Urothelium cell line (cell line): Measurements from ENCODE around the gene OR4D2.
"Not testable (repeated sequence)": the region's sequence is repeated elsewhere in the genome, so short reads cannot be mapped to it uniquely, and the experiment has no call there.

Experiments
- DNase-seq: peaks from one replicate; pipeline ENCODE4 v3.0.0; 2011; ENCODE audit warnings: low spot score, mixed read lengths
- FAIRE-seq: peaks from 2 replicates; lab custom pipeline; 2011; peaks lifted over from hg19 to GRCh38; lab: Jason Lieb, UNC

The OR4D2 gene

GRCh38 chr17:58166682-58167081 is at the start of gene OR4D2:
OR4D2 (plus strand) TSS chr17:58166982; CDS start chr17:58169656, 2,674 bp downstream.
- DNase-seq = no peak
- FAIRE-seq = peak; percentile 62

- FAIRE-seq (peak; percentile 100), DNase-seq (no peak)
Observed at GRCh38 chr17:58117382-58117781, 49.4 kb upstream of the OR4D2 start.

DNA sequence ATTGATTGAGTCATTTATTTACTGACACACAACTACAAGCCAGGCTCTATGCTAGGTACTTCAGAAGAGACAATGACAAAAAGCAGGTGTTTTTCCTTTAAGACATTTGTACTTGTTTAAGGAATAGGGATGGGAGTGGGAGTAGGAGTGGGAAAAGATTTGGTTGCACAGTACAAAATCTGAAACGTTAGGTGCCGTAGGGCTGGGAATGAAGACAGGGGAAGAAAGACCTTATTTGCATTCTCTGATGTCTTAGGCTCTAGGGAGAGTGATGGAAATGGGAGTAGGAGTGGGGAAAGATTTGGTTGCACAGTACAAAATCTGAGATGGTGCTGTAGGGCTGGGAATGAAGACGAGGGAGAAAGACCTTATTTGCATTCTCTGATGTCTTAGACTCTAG is 47.3 kb upstream of the OR4D2 start:
- DNase-seq (no peak), FAIRE-seq (no peak)

DNA sequence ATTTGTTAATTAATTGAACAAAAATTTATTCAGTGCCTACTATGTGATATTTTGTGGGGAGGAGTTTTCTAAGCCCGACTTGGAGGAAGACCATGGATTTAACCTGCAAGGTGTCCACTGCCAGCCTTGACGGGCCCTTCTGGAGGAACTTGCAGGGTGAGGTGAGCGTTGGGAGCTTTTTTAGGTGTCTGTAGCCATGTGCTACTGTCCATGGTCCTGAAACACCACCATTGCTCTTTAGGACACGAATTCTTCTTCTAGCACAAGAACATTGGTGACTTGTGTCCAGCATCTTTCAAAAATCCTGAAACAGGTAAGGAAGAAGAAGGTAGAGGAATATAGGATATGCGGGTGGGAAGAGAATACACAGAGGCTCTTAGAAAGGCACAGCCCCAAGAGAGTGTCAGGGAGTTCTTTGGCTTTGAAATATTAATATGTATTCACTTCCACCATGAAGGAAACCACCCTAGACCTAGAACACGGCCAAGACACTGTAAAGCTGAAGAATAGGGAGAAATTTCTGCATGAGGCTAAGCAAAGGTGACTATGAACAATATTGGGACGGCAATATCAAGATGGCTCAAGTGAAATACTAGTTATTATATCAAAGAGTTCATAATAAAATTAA is 46.5 kb upstream of the OR4D2 start:
- peak; percentile 80 for DNase-seq
- FAIRE-seq = peak; percentile 94

- peak; percentile 75 for DNase-seq
- peak; percentile 46 for FAIRE-seq
Observed at GRCh38 chr17:58121925-58122324, 44.9 kb upstream of the OR4D2 start.

- FAIRE-seq = no peak
Observed at GRCh38 chr17:58127846-58128245, 38.9 kb upstream of the OR4D2 start.

GRCh38 chr17:58132697-58133096 is 34.1 kb upstream of the OR4D2 start:
- FAIRE-seq, DNase-seq: not testable (repeated sequence)

More at GRCh38 chr17:58127846-58128245, 38.9 kb upstream of the OR4D2 start:
- DNase-seq = no peak

GRCh38 chr17:58136669-58137279 is 30.0 kb upstream of the OR4D2 start:
- DNase-seq (peak; percentile 58), FAIRE-seq (peak; percentile 23)

- DNase-seq (no peak), FAIRE-seq (no peak)
Observed at GRCh38 chr17:58141505-58141904, 25.3 kb upstream of the OR4D2 start.

GRCh38 chr17:58143335-58143734 is 23.4 kb upstream of the OR4D2 start:
- DNase-seq, FAIRE-seq: not testable (repeated sequence)

DNA sequence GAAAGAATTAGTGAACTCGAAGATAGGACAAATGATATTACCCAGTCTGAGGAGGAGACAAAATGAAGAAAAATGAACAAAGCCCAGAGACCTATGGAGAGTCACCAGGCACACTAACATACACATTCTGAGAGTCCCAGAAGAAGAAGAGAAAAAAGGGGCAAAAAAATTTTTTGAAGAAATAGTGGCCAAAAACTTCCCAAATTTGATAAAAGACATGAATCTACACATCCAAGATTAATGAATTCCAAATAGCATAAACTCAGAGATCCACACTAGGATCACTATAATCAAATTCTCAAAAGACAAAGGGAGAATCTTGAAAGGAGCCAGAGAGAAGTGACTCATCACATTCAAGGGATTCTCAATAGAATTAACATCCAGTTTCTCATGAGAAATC is 22.0 kb upstream of the OR4D2 start:
- no peak for DNase-seq
- no peak for FAIRE-seq

DNA sequence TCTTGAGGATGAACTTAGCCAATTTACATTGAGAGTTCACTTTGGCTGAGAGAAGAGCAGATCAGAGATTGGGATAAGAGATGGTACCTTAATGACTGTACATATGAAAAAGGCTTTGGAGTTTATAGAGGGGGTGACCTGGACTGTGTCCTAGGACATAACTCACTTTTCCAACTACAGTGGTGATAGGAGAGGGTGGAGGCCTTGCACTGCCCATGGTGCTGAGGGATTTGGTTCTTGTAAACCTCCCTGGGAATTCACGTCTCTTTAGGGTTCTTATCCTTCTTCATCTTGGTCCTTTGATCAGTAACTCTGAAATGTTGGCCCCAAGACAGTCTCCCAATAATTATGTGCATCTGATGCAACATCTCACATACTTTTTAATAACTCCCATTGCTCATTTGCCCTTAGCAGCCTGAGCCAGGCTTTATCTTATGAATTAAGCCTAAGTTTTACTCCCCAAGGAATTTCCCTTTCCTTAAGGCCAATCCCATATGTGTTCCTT is 18.8 kb upstream of the OR4D2 start, which contains the start of gene OR4D1:
Gene OR4D1 (plus strand): TSS at position 455 of the 505 bp plus-strand sequence. CDS start 6,770 bp downstream, outside the sequence.
- FAIRE-seq = no peak
- no peak for DNase-seq

GRCh38 chr17:58148609-58149008 is 18.2 kb upstream of the OR4D2 start:
- FAIRE-seq = no peak
- DNase-seq = no peak

GRCh38 chr17:58150394-58150793 is 16.4 kb upstream of the OR4D2 start:
- no peak for DNase-seq

DNA sequence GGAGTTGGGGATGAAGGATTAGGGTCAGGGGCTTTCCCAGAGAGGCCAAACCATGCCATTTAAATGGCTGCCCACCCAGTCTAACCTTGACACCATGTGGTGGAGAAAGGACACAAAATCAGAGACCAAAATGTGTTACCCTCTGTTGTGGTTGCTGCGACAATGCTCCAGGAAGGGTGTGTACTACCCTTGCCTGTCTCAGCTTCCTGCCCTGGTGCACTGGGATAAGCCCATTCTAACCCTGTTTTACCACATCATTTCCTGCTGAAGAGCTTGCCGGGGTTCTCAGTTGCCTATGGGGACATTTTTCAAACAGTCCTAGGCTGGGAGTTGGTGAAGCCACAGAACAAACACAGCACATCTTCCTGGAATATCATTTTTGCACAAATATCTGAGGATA is 13.7 kb upstream of the OR4D2 start:
- FAIRE-seq (peak; percentile 96), DNase-seq (no peak)

More at GRCh38 chr17:58150394-58150793, 16.4 kb upstream of the OR4D2 start:
- peak; percentile 50 for FAIRE-seq

- FAIRE-seq = no peak
- DNase-seq = no peak
Observed at GRCh38 chr17:58153671-58154070, 13.1 kb upstream of the OR4D2 start.

DNA sequence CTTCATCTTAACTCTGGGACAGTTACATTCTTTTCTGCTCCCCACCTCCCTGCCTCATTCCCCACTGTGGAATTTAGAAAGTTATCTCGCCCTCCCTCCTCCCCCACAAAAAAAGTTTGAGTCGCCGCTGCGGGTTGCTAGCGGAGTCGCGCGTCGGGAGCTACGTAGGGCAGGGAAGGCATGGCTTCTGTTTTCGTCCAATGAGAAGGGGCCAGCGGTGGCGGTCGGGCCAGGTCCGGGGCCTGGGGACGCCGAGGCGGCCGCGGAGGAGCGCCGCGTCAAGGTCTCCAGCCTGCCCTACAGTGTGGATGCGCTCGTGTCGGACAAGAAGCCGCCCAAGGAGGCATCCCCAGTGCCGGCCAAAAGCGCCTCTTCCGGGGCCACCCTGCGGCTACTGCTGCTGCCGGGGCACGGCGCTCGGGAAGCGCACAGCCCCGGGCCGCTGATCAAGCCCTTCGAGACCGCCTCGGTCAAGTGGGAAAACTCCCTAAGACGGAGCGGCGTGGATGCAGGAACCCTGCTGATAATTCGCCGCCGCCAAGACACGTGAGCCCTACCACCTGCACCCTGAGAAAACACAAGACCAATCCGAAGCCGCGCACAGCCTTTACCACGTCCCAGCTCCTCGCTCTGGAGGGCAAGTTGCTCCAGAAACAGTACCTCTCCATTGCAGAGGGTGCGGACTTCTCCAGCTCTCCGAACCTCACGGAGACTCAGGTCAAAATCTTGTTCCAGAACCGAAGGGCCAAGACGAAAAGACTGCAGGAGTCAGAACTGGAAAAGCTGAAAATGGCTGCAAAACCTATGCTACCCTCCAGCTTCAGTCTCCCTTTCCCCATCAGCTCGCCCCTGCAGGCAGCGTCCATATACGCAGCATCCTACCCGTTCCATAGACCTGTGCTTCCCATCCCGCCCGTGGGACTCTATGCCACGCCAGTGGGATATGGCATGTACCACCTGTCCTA is 9.7 kb upstream of the OR4D2 start:
- DNase-seq (peak; percentile 90), FAIRE-seq (peak; percentile 99)

DNA sequence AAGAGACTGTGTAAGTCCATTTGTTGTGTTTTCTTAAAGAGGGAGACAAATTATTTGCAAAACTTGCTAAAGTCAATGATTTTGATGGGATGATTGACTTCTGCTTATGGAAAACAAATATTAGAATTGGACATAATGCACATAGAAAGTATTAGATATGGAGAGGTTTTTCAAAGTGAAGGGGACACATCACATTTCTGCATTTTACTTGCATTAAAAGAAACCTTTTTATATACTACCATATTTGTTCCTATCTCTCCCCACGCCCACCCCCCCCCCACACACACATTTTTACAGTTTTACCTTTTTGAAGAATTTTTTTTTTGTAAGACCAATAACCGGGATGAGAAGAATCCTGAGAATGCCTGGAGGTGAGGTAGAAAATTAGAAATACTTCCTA is 8.6 kb upstream of the OR4D2 start:
- no peak for DNase-seq
- no peak for FAIRE-seq

DNA sequence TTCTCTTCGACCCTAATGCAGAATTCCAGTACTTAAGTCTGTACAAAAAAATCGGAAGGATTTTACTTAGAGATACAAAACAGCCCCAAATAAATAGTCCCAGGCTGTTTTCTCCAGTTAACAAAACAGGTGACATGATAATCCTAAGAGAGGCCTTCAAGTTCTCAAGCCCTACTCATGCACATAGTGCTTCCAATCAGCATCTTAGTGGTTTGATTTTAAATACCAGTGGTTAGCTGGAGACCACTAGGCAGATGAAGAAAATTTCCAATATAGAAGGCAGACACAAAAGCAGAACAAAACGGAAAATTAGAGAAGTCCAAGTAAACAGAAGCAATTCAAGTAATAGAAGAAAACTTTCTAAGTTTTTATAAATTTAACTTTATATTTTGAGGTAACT is 5.2 kb upstream of the OR4D2 start:
- DNase-seq = no peak
- FAIRE-seq = no peak

- DNase-seq (no peak), FAIRE-seq (peak; percentile 46)
Observed at GRCh38 chr17:58165981-58166380, 801 bp upstream of the OR4D2 start.

DNA sequence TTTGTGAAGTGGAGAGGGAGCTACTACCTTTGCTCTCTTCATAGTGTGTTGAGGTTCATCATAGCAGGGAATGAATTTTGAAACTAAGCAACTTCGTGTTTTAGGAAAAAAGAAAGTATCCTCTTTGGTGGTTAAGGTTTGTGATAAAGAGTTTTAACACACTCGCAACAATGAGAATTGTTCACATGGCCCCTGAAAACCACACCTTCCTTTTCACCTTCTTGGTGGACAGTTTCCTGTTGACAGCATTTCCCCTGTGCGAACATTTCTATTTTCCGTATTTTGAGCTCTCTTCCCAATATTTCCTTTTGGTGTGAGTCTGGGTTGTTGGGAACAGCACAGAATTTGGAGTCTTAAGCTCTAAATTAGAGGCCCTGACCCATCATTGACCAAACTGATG is 3.8 kb downstream of the OR4D2 start:
- DNase-seq (no peak), FAIRE-seq (no peak)
